GM21825 (cell line): Measurements from ENCODE around the gene CNDP2.
"Not testable (repeated sequence)": the region's sequence is repeated elsewhere in the genome, so short reads cannot be mapped to it uniquely, and the experiment has no call there.

ENCODE experiments used
- ATAC-seq: cut with Tn5 transposase; IDR thresholded peaks from one replicate; pipeline ENCODE4 v1.9.1; 2021; ENCODE audit warnings: mild to moderate bottlenecking, moderate library complexity; ENCODE audit not compliant: unreplicated experiment

Gene CNDP2

DNA sequence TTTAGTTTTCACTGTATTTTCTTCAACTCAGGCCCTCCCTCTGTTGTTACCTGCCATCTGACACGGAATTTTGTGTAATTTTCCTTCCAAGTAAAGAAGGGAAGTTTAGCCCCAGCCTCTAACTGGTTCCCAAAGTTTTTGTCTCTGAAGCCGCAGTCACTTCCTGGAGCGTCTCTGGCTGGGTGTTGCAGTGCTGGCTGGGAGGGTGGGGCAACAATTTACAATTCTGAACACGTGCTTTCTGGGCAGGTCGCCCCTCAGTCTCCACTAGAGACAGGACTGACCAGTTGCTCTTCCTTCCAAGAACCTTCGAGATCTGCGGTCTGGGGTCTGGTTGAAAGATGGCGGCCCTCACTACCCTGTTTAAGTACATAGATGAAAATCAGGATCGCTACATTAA lies 3.5 kb downstream of the CNDP2 start:
- ATAC-seq = peak; percentile 33

DNA sequence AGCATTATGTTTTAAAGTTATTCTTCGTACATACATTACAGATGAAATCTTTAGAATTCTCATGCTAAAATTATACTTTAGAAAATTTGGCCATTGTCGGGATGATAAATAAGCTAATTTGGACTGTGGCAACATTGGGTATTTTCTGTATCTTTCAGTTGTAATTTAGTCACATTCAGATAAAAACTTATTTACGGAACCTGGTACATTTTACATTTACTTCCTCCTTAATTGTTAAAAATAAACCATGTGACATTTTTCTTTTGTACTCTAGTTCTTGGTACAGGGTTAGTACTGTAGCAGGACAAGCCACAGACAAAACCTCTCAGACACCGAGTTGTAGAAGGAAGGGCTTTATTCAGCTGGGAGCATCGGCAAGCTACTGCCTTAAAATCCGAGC lies 4.2 kb downstream of the CNDP2 start:
- ATAC-seq = no peak

DNA sequence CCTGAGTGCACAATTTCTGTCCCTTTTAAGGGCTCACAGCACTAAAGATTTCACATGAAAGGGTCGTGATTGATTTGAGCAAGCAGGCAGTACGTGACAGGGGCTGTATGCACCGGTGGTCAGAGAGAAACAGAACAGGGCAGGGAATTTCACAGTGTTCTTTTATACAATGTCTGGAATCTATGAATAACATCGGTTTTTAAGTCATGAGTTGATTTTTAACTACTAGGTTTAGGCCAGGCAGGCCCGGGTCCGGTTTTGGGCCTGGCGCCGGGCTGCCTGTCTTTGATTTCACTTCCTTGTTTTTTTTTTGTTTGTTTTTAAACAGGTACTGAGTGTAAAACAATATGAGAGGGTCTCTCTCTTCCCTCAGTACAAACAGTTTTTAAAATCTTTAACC lies 4.6 kb downstream of the CNDP2 start:
- ATAC-seq = not testable (repeated sequence)

DNA sequence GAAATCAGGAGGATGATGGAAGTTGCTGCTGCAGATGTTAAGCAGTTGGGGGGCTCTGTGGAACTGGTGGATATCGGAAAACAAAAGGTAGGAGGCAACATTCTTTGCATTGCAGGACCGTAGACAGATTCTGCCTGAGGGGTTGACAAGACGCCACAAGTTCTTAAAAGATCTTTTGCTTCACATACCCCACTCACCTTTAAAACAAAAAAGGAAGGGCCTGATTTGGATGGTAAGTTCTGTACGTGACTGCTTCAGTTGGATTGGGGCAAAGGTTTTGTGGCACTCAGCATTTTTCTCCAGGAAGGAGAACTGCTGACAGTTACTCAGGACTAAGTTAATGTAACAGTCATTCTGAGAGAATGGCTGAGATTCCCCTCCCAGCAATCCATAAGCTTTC lies 5.2 kb downstream of the CNDP2 start:
- ATAC-seq = no peak

DNA sequence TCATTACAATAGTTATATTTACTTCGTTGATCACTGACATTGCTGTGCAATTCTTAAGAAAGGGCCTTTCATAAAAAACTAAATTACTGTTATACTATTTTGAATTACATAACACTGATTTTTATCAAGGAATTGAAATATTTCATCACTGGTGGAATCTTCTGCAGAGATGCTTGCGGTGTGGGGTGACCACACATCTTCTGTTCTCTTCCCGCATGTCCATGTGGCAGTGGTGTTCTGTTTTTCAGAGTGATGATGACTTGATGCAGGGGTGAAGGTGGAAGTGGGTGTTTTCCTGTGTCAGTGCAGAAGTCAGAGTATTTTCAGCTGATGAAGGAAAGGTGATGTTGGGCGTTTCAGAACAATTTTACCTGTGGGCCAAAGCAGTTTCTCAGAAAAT lies 7.0 kb downstream of the CNDP2 start:
- no peak for ATAC-seq

DNA sequence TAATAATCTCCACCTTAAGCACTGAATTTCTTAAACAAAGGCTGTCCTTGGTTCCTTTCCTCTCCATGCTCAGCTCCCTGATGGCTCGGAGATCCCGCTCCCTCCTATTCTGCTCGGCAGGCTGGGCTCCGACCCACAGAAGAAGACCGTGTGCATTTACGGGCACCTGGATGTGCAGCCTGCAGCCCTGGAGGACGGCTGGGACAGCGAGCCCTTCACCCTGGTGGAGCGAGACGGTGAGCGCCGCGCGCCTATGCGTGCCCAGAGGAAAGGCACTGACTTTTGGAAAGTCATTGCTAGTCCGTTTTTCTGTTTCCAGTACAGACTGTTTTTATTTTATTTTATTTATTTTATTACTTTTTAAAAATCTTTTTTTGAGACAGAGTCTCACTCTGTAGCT lies 9.6 kb downstream of the CNDP2 start:
- ATAC-seq = no peak

DNA sequence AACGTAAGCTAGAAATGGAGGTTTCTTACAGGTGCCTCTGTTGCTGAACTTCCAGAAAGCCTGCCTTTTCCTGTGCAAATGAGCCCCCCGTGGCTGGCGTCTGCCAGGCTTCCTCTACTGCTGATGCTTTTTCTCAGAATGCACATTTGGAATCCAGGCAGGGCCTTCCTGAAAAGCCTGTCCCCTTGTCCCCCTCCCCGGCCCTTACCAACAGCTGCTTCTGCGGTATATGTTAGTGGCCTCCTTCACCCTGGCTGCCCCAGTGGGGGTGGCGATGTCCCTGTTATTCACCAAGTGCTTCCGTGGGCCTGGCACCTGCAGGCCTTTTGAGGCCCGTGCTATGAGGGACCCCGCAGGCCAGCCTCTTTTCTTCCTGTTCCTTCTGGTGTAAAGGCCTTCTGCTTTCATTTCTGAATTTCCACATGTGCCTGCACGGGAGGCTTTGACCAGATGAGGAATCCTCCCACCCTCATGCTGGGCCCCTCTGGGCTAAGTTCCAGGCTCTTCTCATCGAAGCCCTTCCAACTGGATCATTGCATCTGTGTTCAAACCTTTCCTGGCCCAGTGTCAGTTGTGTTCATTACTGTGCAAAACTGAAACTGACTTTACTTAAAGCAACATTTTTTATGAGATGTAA lies 10.4 kb downstream of the CNDP2 start:
- no peak for ATAC-seq

DNA sequence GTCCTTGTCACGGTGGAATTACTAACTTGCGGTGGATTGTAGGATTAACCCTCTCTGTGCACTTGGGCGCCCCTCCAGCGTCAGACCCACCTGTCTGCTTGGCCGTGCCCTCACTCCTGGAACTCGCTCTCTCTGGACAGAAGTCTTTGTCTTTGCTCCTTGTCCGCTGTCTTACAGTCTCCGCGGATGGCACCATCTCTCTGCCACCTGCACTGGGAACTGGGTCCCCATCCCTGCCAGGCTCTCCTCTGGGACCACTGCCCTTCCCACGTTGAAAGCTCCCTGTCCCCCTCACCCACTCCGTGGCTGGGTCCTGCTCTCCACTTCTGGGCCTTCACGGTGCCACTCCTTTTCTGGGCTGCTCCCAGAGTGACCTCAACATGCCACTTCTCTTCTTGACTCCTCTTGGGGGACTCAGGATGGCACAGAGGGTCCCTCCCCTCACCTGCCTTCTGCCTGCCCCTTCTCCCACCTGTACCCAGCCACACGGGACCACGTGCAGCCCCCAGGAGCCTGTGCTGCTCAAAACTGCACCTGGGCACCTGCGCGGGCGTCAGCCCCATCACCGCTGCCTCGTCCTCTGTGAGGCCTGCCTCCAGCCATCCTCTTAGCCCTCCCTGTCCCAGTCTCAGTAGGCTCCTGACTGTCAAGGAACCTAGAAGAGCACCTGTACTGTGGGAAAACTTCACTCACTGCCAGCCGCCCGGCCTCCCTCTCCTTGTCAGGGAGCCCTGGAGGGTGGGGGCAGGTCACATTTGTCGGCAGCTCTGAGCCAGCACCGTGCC lies 11.1 kb downstream of the CNDP2 start:
- ATAC-seq = no peak

DNA sequence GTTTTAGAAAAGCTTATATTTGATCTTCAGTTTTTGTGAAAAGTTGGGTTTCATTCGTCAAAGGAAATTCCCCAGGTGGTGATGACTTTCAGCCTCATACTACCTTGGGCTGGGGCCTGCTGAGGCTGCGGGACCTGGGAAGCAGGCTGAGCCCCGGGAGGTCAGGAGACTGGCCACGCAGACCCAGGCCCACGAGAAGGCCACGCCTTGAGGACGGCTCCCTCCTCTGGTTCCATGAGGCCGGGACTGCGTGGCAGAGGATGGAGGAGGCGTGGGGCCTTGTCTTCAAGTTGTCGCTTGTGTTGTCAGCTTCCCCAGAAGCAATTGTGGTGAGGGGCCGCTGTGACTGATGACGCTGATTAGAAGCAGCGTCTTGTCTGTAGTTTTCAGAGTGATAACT lies 11.8 kb downstream of the CNDP2 start:
- no peak for ATAC-seq

DNA sequence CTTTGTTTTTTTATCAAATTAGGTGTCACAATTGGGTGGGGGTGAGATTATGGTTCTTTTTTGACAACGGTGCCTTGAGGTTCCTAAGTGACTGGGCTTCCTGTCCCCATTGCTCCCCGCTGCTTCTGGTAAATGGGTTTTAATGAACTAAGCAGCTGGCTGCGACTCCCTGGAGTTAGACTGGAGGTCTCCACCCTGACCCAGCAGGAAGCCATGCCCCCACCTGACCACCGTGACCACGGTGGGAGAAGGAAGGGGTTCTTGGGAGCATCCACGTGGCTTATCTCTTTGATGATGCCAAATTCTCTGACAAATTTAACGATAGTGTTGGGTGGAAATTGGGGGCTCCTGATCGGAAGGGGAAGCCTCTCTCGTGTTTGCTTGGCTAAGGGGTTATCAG lies 12.2 kb downstream of the CNDP2 start:
- ATAC-seq = no peak

DNA sequence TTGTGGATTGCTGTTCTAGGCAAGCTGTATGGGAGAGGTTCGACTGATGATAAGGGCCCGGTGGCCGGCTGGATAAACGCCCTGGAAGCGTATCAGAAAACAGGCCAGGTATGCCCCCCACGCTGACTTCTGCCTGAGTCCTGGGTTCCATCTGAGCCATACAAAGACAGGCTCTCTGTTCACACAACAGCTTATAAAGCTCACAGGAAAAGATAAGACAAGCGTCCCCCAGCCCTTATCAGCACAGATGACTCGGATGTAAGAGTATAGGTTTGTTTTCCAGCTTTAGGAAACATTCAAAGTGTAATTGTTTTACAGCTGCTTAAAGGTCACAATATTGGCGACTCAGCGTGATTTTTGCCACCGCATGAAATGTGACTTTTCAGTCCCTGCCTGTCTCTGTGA lies 12.7 kb downstream of the CNDP2 start:
- ATAC-seq = no peak

DNA sequence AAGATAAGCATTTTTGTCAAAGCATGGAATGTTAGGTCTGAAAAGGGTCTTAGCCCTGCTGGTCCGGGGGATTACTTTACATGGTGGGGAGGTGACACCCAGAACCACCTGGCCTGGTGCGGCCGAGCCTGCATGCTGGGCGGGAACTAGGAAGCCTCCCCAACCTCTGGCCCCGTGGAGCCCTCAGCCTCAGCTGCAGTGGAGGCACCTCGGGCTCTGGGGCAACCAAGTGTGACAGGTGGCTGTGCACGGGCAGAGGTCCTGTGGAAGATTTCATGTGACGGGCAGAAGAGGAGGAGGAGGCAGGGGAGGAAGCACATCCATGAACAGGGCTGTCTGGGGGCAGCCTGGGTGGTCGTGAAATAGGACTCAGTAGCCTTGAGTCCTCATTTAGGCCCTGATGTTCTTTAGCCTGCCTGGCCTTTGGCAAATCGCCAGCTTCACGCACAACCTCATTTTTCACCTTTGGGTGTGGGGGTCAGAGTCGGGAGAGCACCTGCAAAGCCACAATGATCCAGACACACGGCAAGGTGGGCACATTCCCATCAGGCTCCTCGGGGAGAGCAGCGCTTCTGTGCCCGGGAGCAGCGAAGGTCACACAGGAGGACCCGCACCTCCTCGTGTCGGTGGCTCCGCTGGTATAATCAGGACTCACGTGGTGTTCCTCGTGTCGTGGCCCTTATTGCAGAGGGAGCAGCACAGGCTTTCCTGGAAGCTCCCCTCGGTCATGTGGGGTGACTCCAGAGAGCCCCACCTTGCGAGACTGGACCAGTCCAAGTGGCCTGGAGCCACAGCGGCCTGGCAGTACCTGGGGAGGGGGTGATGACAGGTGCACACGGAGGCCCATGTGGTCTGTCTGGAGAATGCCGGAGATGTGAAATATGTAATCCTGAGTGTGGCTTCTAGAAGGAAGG lies 13.9 kb downstream of the CNDP2 start:
- no peak for ATAC-seq

DNA sequence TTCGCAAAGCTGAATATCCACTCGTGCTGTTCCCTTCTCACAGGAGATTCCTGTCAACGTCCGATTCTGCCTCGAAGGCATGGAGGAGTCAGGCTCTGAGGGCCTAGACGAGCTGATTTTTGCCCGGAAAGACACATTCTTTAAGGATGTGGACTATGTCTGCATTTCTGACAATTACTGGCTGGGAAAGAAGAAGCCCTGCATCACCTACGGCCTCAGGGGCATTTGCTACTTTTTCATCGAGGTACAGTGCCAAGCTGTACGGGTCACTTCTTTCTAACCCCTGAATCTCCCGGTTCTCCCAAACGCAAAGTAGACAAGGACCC lies 14.6 kb downstream of the CNDP2 start:
- no peak for ATAC-seq

DNA sequence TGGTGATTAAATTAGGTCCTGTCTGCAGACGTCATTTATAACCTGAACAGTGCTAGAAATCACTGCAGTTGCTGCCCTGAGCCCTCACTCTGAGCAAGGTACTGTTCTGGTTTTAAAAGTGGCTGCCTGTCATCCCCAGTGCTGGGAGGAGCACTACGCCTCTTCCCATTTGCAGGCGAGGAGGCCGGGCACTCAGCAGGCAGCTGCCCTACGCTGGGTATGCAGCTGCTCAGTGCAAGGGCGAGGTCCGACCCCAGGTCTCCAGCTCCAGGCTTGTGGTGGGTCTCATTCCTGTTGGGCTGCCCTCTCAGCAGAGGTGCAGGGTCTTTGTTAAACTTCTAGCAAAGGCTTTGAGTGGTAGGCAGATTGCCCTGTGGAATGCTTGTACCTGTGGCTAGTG lies 15.7 kb downstream of the CNDP2 start:
- ATAC-seq = no peak

DNA sequence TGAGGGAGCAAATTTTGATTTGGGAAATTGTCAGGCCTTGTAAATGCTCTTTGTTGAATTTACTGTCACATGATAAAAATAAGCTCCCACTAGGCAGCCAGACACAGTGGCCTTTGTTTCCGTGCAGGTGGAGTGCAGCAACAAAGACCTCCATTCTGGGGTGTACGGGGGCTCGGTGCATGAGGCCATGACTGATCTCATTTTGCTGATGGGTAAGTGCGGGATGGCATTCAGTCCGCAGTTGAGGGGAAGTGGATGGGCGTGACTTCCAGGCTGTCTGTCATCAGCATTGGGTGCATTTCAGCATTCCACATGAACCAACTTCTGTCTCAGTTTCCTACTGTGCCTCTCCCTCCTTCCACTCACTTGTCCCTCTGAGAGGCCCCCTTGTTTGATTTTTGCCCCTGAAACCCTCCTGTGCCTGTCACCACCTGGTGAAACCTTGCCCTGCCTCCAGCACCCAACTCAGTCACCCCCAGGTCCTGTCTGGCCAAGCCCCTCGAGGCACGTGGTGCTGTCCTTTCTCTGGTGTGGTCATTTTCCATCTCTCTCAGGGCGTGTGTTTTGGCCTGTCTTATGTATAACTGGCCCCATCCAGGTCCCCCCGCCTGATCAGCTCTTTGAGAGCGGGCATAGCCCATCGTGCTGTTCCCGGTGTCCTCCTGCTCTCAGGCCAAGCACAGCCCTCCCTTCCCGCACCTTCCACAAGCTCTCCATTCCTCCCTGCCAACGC lies 16.3 kb downstream of the CNDP2 start:
- ATAC-seq = no peak

DNA sequence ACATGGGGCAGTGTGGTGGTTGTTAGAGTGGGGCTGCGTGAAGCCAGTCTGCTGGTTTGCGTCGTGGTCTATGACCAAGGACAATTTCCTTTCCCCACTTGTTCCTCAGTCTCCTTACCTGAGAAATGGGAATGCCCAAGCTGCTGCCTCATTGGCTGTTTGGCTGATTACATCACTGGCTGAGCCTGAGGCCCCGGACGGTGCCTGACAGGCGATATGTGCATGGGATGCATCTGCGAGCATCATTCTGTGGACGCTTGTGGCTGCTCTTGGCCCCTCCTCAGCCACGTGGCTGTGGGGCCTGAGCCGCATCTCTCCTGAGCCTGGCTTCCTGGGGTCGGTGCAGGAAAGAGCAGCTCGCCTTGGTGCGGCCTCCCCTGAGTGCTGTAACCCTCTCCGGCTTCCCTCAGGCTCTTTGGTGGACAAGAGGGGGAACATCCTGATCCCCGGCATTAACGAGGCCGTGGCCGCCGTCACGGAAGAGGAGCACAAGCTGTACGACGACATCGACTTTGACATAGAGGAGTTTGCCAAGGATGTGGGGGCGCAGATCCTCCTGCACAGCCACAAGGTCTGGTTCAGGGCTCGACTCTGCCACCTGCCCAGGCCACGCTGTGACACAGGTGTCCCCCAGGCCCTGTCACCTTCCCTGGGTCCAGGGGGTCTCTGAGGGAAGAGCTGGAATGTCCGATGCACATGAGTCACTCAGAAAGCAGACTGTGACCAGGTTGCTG lies 17.2 kb downstream of the CNDP2 start:
- no peak for ATAC-seq

DNA sequence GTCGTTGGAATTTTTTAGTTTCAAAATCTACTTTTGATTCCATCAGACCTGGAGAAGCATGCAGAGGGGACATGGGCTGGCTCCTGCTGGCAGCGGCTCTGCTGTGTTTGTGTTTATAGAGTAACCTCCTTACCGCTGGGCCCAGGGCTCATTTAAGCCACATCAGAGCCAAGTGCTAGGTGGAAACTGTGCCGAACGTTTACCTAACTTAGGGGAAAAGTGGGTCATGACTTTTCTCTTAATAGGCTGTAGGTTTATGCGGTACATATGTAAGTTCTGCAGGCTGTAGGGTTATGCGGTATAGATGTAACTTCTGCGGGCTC lies 17.7 kb downstream of the CNDP2 start:
- no peak for ATAC-seq

DNA sequence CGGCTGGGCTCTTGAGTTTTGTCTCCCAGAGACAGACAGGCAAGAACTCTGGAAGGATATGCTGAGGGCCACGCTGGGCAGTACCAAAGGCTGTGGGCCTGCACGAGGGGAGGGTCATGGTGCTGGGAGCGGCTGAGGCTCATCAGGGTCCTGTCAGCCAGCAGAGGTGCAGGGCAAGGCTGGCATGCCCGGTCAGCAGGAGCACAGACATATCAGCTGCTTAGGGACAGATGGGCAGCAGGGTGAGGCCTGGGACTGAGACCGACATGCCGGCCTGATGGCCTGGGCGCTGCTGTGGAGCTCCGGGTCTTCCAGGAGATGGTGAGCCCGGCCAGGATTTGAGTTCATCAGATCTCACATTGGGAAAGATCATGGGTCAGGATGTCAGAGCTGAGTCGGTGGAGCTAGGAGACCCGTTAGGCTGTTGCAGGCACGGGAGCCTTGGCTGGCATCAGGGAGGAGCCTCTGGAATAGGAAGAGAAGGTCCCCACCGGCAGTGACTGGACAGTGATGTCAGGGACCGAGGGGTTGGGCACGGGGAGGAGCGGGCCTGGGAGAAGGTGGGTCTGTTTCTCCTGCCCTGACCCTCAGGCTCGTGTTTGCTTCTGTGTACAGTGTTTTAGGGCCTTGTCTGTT lies 18.8 kb downstream of the CNDP2 start:
- ATAC-seq = no peak

DNA sequence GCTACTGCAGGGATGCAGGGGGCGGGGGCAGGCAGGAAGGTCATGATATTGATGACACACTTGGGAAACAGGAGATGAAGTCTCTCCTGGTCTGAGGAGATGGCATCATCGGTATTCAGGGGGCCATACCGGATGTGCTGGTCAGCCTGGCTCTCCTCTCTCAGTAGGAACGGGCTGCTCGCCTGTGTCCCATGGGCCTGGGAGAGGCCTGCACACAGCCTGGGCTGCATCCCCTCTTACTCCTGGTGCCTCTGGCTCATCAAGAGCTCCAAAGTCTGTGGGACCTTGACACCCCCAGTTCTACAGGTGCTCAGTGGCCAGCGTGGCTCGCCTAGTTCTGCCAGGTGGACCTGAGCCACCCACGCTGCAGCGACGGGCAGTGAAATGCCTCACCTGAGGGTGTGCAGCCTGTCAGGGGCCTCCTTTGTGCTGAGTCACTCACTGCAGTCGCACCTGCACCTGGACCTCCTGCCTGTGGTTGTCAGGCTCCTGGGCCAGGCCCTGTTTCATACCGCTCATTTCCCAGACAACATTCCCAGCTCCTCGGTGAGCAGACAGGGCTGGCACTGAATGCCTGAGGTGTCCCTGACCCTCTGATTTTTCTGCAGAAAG lies 19.6 kb downstream of the CNDP2 start:
- no peak for ATAC-seq
